Loucy (cell line): ENCODE results near the gene NPIPB5.
"Not testable (repeated sequence)": the region's sequence is repeated elsewhere in the genome, so short reads cannot be mapped to it uniquely, and the experiment has no call there.

Experiments used
- CTCF ChIP-seq: fragments of 200-600 bp; sonication (generic); conservative IDR thresholded peaks from 2 replicates; pipeline ENCODE4 v1.5.1; 2014; ENCODE audit warnings: mild to moderate bottlenecking, antibody characterized with exemption, low read length
- EZH2phosphoT487 ChIP-seq: fragments of 200-600 bp; IDR thresholded peaks from 2 replicates; pipeline ENCODE4 v1.6.1; 2018; ENCODE audit warnings: antibody characterized with exemption, mild to moderate bottlenecking, moderate library complexity, borderline replicate concordance

DNA sequence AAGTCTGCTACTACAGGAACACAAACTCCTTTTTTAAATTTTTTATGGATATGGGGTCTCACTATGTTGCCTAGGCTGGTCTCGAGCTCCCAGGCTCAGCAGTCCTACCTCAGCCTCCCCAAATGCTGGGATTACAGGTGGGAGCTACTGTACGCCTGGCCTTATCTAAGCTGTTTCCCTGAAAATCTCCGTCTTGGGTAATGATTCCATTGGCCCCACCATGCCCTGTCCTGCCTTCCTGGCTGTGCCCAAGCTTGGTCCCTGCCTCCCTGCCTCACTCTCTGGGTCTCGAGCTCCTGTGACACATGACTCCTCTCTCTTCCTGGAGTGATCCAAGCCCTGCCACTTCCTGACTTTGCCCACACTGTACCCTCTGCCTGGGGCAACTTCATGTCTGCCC is 27.3 kb downstream of the NPIPB5 start:
- TF ChIP-seq CTCF, EZH2phosphoT487: not testable (repeated sequence)
